ENCODE results near the gene AOC3. TPM values are rescaled to one million over a fixed set of nuclear protein-coding genes. Genes with fewer than 3 reads are reported as not detected.

AOC3 gene
- polyA plus RNA-seq, 1 donor from 2014 or later, result 0.35 TPM

Small RNAs within 50 kb of the gene (small RNA-seq; reads per million reads assigned to genes)
- 0 to 0.33 (median 0) reads per million in 3 experiments for gene MIR6781
- gene RNU6-287P, result 0 reads per million in 3 experiments

Other genes starting within 250 kb of the AOC3 start
- gene RETREG3, start 241.8 kb upstream of the AOC3 start, polyA plus RNA-seq, result 30.1 and 34.6 TPM in 2 replicates
- 14.2 and 22.3 TPM in 2 replicates for gene TUBG1, start 241.5 kb upstream of the AOC3 start, polyA plus RNA-seq
- 24.9 and 28.9 TPM in 2 replicates for gene TUBG2, start 191.9 kb upstream of the AOC3 start, polyA plus RNA-seq
- 18.4 and 20.2 TPM in 2 replicates for gene PLEKHH3, start 174.2 kb upstream of the AOC3 start, polyA plus RNA-seq
- gene CCR10, start 169.4 kb upstream of the AOC3 start, polyA plus RNA-seq, result 3.1 and 5.1 TPM in 2 replicates
- gene CNTNAP1, start 168.7 kb upstream of the AOC3 start, polyA plus RNA-seq, result 21.9 and 23.9 TPM in 2 replicates
- gene EZH1, start 106.2 kb upstream of the AOC3 start, polyA plus RNA-seq, result 52.5 and 68.3 TPM in 2 replicates
- gene RAMP2, start 90.0 kb upstream of the AOC3 start, polyA plus RNA-seq, result 0.96 and 2.1 TPM in 2 replicates
- gene VPS25, start 77.8 kb upstream of the AOC3 start, polyA plus RNA-seq, result 128 and 133 TPM in 2 replicates
- gene WNK4, start 70.6 kb upstream of the AOC3 start, polyA plus RNA-seq, result 0.10 TPM in 1 of 2 replicates, not detected in the other
- gene COA3, start 52.5 kb upstream of the AOC3 start, polyA plus RNA-seq, result 222 and 234 TPM in 2 replicates
- 0.21 and 1.2 TPM in 2 replicates for gene CNTD1, start 52.3 kb upstream of the AOC3 start, polyA plus RNA-seq
- gene BECN1, start 26.9 kb upstream of the AOC3 start, polyA plus RNA-seq, result 74.7 and 87.7 TPM in 2 replicates
- gene PSME3, start 17.8 kb upstream of the AOC3 start, polyA plus RNA-seq, result 56.6 and 67.0 TPM in 2 replicates
- gene AOC2, start 6.6 kb upstream of the AOC3 start, polyA plus RNA-seq, result 1.8 and 2.8 TPM in 2 replicates
- gene G6PC1, start 49.6 kb downstream of the AOC3 start, polyA plus RNA-seq, result not detected in 2 replicates
- 52.0 and 64.2 TPM in 2 replicates for gene AARSD1, start 113.3 kb downstream of the AOC3 start, polyA plus RNA-seq
- 5.8 and 7.8 TPM in 2 replicates for gene PTGES3L, start 128.9 kb downstream of the AOC3 start, polyA plus RNA-seq
- 15.1 and 16.3 TPM in 2 replicates for gene RUNDC1, start 129.4 kb downstream of the AOC3 start, polyA plus RNA-seq
- 1,167 and 1,178 TPM in 2 replicates for gene RPL27, start 147.2 kb downstream of the AOC3 start, polyA plus RNA-seq
- gene IFI35, start 155.6 kb downstream of the AOC3 start, polyA plus RNA-seq, result not detected in 2 replicates
- 151 and 193 TPM in 2 replicates for gene VAT1, start 171.2 kb downstream of the AOC3 start, polyA plus RNA-seq
- 43.8 and 44.1 TPM in 2 replicates for gene RND2, start 174.0 kb downstream of the AOC3 start, polyA plus RNA-seq